ENCODE measurements around the gene SHROOM4.

Gene SHROOM4

GRCh38 chrX:50627696-50628095 is 186.3 kb downstream of the SHROOM4 start:
- DNase-seq (ENCODE audit: extremely low read depth in 1 of 2, low read depth in 1 of 2): no peak

- DNase-seq (ENCODE audit: extremely low read depth in 1 of 2, low read depth in 1 of 2): no peak
Measured at GRCh38 chrX:50626432-50626831, 187.6 kb downstream of the SHROOM4 start.

DNA sequence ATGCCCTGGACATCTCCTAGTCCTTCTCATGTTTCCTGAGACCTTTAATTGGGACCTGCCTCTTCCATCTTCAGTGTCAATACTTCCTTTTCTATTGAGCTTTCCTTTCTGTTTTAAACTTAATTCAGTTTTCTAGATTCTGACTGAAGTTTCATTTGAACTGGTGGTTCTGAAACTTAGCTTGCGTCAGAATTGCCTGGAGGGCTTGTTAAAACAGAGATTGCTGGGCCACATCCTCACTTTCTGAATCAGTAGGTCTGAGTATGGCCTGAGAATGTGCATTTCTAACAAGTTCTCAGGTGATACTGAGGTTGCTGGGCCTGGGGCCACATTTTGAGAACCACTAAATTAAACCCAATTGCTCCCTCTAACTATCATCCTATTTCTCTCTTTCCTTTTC is 191.2 kb downstream of the SHROOM4 start:
- DNase-seq (ENCODE audit: extremely low read depth in 1 of 2, low read depth in 1 of 2): no peak

DNA sequence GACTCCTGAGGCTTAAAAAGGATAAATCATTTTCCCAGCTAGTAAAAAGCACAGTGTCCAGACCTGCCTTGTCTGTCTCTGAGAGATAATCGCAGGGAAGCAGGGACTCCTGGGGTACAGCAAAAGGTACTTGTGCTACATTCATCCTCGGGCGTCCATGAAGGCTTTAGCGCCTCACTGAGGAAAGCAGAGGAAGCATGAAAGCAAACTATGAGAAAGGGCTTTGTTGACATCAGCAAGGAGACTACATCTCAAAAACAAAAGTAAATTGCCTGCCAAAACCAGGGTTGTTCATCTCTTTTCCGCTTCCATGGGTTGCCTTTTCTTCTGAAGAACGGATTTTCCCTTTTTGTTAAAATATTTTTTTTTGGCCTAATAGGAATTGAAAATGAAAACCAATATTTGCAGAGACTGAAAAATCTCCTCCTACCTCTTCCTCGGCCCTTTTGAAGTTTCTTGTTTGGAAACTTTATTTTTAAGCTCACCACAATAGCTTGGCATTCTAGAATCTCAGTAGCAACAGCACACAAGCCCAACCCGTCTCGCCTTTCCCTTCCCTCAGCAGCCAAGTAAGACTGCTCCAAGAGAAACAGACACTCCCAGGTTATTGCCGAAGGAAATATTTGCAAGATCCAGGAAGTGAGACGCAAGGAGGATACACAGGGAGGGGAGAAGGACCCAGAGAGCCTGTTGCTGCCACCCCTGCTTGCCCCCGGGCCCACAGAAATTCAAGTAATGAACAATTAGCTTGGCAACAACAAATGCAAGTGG is 195.0 kb downstream of the SHROOM4 start:
- no peak for DNase-seq (ENCODE audit: extremely low read depth in 1 of 2, low read depth in 1 of 2)

GRCh38 chrX:50617183-50617582 is 196.8 kb downstream of the SHROOM4 start:
- no peak for DNase-seq (ENCODE audit: extremely low read depth in 1 of 2, low read depth in 1 of 2)

DNA sequence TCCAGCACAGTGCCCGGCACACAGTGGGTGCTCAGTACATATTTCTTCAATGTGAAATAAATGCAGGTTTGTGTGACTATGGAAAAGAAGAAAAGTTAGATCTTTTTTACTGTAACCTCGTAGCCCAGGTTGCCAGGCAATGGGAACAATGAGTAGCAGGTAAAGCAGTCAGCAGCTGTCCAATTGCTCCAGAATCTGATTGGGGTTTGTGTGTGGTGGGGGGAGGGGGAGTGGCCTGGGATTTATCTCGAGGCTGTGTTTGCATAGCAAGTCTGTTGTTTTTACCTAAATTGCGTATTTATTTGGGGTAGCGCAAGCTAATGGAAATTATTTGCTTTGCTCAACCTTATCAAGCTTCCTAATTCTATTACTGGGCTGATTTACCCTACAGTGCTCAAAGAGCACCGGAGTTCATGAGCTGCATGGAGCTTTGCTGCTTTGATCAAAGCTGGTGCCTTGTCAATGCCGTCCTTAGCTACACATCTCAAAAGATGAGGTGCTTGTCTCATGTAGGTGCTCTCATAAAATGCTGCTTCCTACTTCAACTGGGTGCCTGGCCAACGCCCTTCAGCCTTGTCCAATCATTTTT is 198.3 kb downstream of the SHROOM4 start:
- no peak for DNase-seq (ENCODE audit: extremely low read depth in 1 of 2, low read depth in 1 of 2)

GRCh38 chrX:50614460-50614859 is 199.5 kb downstream of the SHROOM4 start:
- DNase-seq (ENCODE audit: extremely low read depth in 1 of 2, low read depth in 1 of 2): no peak

DNA sequence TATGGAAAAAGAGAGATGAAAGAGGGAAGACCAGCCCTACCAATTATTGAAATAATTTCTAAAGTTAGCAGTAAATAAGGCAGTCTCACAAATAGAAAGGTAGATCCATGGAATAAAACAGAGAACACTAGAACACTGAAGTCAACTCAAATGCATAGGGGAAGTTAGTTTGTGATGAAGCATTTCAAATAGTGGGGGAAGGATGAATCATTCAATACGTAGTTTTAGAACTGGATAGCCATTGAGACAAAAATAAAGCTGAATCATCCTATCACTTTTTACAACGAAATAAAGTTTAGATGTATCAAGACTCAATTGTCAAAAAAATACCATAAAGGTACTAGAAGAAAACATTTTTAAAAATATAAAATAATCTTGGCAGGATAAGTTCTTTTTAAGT is 200.1 kb downstream of the SHROOM4 start:
- DNase-seq (ENCODE audit: extremely low read depth in 1 of 2, low read depth in 1 of 2): no peak

DNA sequence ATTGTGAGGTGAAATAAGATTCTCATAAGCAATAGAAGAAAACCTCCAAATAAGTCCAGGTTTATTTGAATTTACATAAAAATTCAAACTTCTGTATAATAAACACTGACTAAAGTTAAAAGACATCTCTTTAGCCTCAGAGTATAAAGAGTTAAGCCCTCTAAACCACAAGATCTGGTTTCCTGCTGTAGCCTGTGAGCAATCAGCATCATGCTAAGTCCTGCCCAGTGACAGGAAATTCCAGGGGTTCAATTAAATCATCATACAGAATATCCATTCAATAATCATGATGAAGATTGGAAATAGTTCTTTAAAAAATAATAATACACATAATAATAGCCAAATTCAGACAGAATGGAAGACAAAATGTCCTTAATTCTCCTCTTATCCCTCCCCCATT is 204.2 kb downstream of the SHROOM4 start:
- no peak for DNase-seq (ENCODE audit: extremely low read depth in 1 of 2, low read depth in 1 of 2)

DNA sequence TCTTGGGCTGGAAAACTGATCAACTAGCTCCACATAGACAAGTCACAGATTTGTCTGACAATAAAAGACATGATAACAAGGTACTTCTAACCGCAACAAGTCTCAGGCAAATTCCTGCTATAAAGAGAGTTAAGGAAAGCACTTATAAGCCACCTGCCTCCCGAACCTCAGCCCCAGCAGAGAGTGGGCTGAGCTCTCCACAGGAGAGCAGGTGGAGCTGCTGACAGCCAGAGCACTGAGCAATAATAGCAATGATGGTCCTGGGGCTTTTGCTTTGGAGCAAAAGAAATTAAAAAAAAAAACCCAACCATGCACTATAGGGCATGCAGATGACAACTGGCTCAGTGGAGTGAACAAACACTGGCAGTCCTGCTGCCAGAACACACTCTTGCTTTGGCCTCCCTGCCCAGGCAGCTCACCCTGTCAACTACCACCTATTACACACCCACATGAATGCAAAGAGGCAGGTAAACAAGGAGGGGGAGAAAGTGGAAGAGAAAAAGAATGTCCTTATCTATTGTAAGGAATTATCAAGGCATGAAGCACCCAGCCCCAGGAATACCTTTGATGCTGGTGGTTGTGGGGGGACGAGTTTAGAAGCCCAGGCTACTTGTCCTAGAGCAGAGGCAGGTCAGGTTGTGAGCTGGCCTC is 207.6 kb downstream of the SHROOM4 start:
- DNase-seq (ENCODE audit: extremely low read depth in 1 of 2, low read depth in 1 of 2): no peak

DNA sequence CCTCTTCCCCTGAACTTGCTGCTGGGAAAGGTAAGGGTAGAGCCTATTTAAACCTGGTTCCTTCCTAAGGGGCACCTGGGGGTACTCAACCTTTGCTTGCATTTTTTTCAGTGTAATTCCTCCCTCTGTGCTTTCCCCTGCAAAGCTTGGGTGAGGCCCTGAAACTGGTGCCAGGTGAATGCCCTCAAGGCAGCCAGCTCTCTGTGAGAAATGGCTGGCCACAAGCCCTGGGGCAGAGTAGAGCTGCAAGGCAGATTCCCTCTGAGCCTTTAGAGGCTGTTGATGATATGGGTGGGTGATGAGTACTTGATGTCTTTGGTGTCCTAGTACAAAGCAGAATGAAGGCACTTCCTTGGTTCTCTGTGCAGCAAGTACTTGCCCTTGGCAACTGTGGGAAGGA is 217.9 kb downstream of the SHROOM4 start:
- no peak for DNase-seq (ENCODE audit: extremely low read depth in 1 of 2, low read depth in 1 of 2)

DNA sequence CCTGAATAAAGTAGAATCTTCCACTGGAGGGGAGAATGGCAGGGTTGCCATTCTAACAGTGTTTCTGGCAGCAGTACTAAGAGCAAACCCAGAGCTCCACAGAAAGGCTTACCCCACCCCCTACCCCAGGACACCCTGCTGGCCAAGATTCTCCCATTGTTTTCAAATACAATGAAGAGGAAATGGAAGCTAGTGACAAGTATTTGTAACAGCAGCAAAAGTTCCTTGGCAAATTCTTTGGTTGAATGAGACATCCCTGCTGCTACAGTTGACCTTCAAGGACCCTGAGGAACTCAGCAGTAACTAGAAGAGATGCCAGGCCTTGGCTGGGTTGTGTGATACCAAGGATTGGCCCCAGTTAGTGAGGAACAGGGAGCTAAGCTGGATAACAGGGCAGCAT is 219.2 kb downstream of the SHROOM4 start:
- no peak for DNase-seq (ENCODE audit: extremely low read depth in 1 of 2, low read depth in 1 of 2)

DNA sequence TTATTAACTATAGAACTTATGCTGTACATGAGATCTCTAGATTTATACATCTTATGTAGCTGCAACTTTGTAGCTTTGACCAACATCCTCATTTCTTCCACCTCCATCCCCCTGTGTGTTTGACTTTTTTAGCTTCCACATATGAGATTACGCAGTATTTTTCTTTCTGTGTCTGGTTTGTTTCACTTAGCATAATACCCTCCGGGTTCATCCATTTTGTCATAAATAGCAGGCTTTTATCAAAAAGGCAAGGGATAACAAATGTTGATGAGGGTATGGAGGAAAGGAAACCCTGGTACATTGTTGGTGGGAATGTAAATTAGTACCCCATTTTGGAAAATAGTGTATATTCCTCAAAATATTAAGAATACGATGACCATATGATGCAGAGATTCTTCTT is 227.0 kb downstream of the SHROOM4 start:
- no peak for DNase-seq (ENCODE audit: extremely low read depth in 1 of 2, low read depth in 1 of 2)

DNA sequence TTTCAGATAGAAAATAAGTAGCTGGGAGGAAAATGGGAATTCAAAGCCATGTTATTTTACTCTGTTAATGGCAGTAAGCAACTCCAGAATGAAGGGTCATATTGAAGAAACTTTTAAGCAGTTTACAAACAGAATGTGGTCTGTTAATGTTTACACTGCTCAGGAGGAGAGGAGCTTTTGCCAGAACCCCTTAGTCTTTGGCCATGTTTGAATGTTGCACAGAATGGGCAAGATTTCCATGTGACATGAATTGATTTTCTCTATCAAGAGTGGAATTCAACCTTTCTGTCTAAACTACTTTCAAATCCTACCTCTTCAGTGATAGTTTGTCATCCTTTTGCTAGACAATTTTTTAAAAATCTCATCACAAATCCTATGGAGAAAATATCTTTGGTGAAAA is 227.6 kb downstream of the SHROOM4 start:
- no peak for DNase-seq (ENCODE audit: extremely low read depth in 1 of 2, low read depth in 1 of 2)

- no peak for DNase-seq (ENCODE audit: extremely low read depth in 1 of 2, low read depth in 1 of 2)
Measured at GRCh38 chrX:50581405-50581804, 232.6 kb downstream of the SHROOM4 start.

DNA sequence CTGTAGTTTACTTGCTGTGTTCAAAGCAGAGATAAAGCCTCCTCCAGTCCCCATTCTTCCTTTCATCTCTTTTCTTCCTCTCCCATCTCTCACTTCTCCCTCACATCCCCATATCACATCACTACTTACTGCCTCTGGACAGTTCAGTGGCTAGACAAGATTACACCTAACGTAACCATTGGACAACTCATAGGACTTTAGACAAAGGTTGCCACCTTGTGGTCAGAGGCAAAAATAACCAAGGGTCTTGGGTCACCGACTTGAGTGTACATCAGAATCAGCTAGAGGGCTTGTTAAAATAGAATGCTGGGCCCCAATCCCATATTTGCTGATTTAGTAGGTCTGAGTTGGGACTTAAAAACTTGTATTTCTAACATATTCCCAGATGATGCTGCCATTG is 234.0 kb downstream of the SHROOM4 start:
- DNase-seq (ENCODE audit: extremely low read depth in 1 of 2, low read depth in 1 of 2): peak in 1 of 2 donors; percentile 1

DNA sequence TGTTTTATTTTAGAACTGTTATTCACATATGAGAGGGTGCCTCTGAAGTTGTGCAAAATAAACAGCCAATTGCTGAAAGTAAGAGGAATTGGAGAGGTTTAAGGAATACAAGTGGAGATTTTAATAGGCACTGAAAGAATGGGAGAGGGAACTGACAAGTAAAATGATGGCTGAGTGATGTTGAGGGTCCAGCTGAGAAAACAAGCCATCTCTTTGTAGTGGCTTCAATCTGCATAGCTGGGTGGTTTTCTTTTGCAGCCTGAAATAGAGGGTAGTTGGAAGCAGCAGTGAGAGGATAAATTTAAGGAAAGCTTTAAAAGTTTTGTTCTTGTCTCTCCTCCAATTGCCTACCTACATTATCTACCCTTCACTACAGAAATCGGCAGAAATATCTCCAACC is 236.7 kb downstream of the SHROOM4 start:
- DNase-seq (ENCODE audit: extremely low read depth in 1 of 2, low read depth in 1 of 2): no peak

DNA sequence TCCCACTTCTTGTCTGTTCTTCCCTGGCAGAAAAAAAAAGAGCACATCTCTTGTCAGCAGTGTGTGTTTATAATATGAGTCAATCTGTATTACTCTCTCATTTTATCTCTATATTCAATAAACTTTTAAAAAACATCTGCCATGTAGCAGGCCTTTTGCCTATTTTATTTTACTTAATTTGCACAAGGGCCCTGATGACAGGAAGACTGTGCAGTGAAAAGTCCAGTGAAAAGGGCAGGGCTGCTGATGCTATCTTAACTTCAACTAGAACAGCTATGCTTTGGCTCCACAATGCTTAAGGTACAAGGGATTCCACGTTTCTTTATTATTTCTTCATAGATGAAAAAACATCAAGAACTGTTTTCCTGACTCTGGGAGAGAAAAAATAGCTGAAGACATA is 246.4 kb downstream of the SHROOM4 start:
- no peak for DNase-seq (ENCODE audit: extremely low read depth in 1 of 2, low read depth in 1 of 2)

GRCh38 chrX:50565718-50566117 is 248.3 kb downstream of the SHROOM4 start:
- no peak for DNase-seq (ENCODE audit: extremely low read depth in 1 of 2, low read depth in 1 of 2)

Data from stimulated activated CD8-positive, alpha-beta memory T cell treated with anti-CD3 and anti-CD28 coated beads, Interleukin-7, amount 100 ng/mL, for 48 hours (primary cell).